Right lobe of liver (tissue), 4 donors: ENCODE data around the gene CDH12.

Source experiments
- CTCF ChIP-seq, 4 donors: fragments of 200-600 bp in 3 of 4; fragments of 450-650 bp in 1 of 4; IDR thresholded peaks; one replicate each; pipeline versions ENCODE4 v1.5.1 to v1.8.0; 2016 to 2022; ENCODE audit warnings: antibody characterized with exemption in 4 of 4, mild to moderate bottlenecking in 2 of 4
- POLR2A ChIP-seq: fragments of 450-650 bp; IDR thresholded peaks from one replicate; pipeline ENCODE4 v1.6.1; 2017; ENCODE audit warnings: antibody characterized with exemption, mild to moderate bottlenecking
- donor health status: DM: no; HTN: no; CAD: no.
- donor health status: DM: no; HTN: no; CAD: no.
- donor health status: DM: no; HTN: yes; CAD: no.

- TF ChIP-seq CTCF (IDR thresholded peaks at IDR 0.05) (no peak), POLR2A (no peak)
Measured at GRCh38 chr5:22708770-22709328, 144.3 kb downstream of the CDH12 start.
